SK-N-SH treated with all-trans-retinoic acid at 6 μM for 48 hours (cell line): ENCODE results near the gene SYK.

ENCODE experiments used
- ATAC-seq: fragments of 200-7000 bp; cut with Tn5 transposase; 3 replicates; pipeline ENCODE4 v1.9.1; 2020; ENCODE audit warnings: mild to moderate bottlenecking, moderate library complexity
- BACH2 ChIP-seq: fragments of 250-450 bp; sonication (Bioruptor Pico); IDR thresholded peaks from 2 replicates; pipeline ENCODE4 v1.9.0; 2021; ENCODE audit warnings: mild to moderate bottlenecking, borderline replicate concordance
- CREB5 ChIP-seq: fragments of 250-450 bp; sonication (Bioruptor Pico); IDR thresholded peaks from 2 replicates; pipeline ENCODE4 v1.5.1; 2020; ENCODE audit warnings: low read depth, mild to moderate bottlenecking, moderate library complexity
- CSRNP3 ChIP-seq: fragments of 250-450 bp; sonication (Bioruptor Pico); IDR thresholded peaks from 2 replicates; pipeline ENCODE4 v1.5.1; 2021; ENCODE audit warnings: mild to moderate bottlenecking, moderate library complexity
- ESRRG ChIP-seq: fragments of 250-450 bp; sonication (Bioruptor Pico); IDR thresholded peaks from 2 replicates; pipeline ENCODE4 v1.6.1; 2021; ENCODE audit warnings: mild to moderate bottlenecking
- GLIS3 ChIP-seq: fragments of 250-450 bp; sonication (Bioruptor Pico); IDR thresholded peaks from 2 replicates; pipeline ENCODE4 v1.5.0; 2020; ENCODE audit warnings: mild to moderate bottlenecking, moderate library complexity
- ISL1 ChIP-seq: fragments of 250-450 bp; sonication (Bioruptor Pico); IDR thresholded peaks from 2 replicates; pipeline ENCODE4 v2.1.2; 2022; ENCODE audit warnings: mild to moderate bottlenecking, moderate library complexity
- OSR1 ChIP-seq: fragments of 250-450 bp; sonication (Bioruptor Pico); IDR thresholded peaks from 2 replicates; pipeline ENCODE4 v1.8.0; 2022; ENCODE audit warnings: moderate library complexity, mild to moderate bottlenecking, inconsistent platforms
- PATZ1 ChIP-seq: fragments of 250-450 bp; sonication (Bioruptor Pico); IDR thresholded peaks from 2 replicates; pipeline ENCODE4 v1.8.0; 2020; ENCODE audit warnings: mild to moderate bottlenecking, moderate library complexity, borderline replicate concordance
- POU6F1 ChIP-seq: fragments of 250-450 bp; sonication (Bioruptor Pico); IDR thresholded peaks from 2 replicates; pipeline ENCODE4 v1.8.0; 2021; ENCODE audit warnings: low read depth, mild to moderate bottlenecking, moderate library complexity, borderline replicate concordance
- PPARA ChIP-seq: fragments of 250-450 bp; sonication (Bioruptor Pico); IDR thresholded peaks from 2 replicates; pipeline ENCODE4 v1.5.0; 2020; ENCODE audit warnings: mild to moderate bottlenecking, borderline replicate concordance
- RARB ChIP-seq: fragments of 250-450 bp; sonication (Bioruptor Pico); IDR thresholded peaks from 2 replicates; pipeline ENCODE4 v1.8.0; 2021; ENCODE audit warnings: mild to moderate bottlenecking, moderate library complexity
- SNAI2 ChIP-seq: fragments of 250-450 bp; sonication (Bioruptor Pico); IDR thresholded peaks from 2 replicates; pipeline ENCODE4 v1.5.0; 2020; ENCODE audit warnings: mild to moderate bottlenecking, moderate library complexity
- TCF4 ChIP-seq: fragments of 250-450 bp; sonication (Bioruptor Pico); IDR thresholded peaks from 2 replicates; pipeline ENCODE4 v1.8.0; 2021; ENCODE audit warnings: mild to moderate bottlenecking, moderate library complexity, borderline replicate concordance
- TOX ChIP-seq: fragments of 250-450 bp; sonication (Bioruptor Pico); IDR thresholded peaks from 2 replicates; pipeline ENCODE4 v1.8.0; 2021; ENCODE audit warnings: mild to moderate bottlenecking, moderate library complexity, borderline replicate concordance
- TSHZ2 ChIP-seq: fragments of 250-450 bp; sonication (Bioruptor Pico); IDR thresholded peaks from 2 replicates; pipeline ENCODE4 v1.5.0; 2020; ENCODE audit warnings: mild to moderate bottlenecking, moderate library complexity
- ZC3H10 ChIP-seq: fragments of 250-450 bp; sonication (Bioruptor Pico); IDR thresholded peaks from 2 replicates; pipeline ENCODE4 v1.5.1; 2021; ENCODE audit warnings: mild to moderate bottlenecking, moderate library complexity
- ZFP3 ChIP-seq: fragments of 250-450 bp; sonication (Bioruptor Pico); IDR thresholded peaks from 2 replicates; pipeline ENCODE4 v1.5.0; 2020; ENCODE audit warnings: mild to moderate bottlenecking, moderate library complexity
- ZNF565 ChIP-seq: fragments of 450-650 bp; formaldehyde crosslinking; conservative IDR thresholded peaks from 2 replicates; pipeline ENCODE4 v1.5.0; 2020; ENCODE audit warnings: low read depth, mild to moderate bottlenecking, moderate library complexity
- ZNF70 ChIP-seq: fragments of 450-650 bp; formaldehyde crosslinking; IDR thresholded peaks from 2 replicates; pipeline ENCODE4 v1.5.0; 2020; ENCODE audit warnings: mild to moderate bottlenecking, moderate library complexity
- ZNF8 ChIP-seq: fragments of 450-650 bp; formaldehyde crosslinking; IDR thresholded peaks from 2 replicates; pipeline ENCODE4 v1.5.0; 2020; ENCODE audit warnings: mild to moderate bottlenecking, moderate library complexity

Gene SYK

GRCh38 chr9:90857855-90858254 lies 56.2 kb downstream of the SYK start:
- TF ChIP-seq ESRRG (CRISPR knock-in tag), result no peak
- no peak for TF ChIP-seq TOX (CRISPR knock-in tag)
- no peak for TF ChIP-seq RARB
- TF ChIP-seq ISL1 (CRISPR knock-in tag), result no peak
- no peak for ATAC-seq

GRCh38 chr9:90858457-90858901 lies 56.9 kb downstream of the SYK start:
- TF ChIP-seq PPARA, result no peak
- TF ChIP-seq PATZ1 (CRISPR knock-in tag), result no peak
- TF ChIP-seq ESRRG (CRISPR knock-in tag), result no peak
- no peak for TF ChIP-seq OSR1 (CRISPR knock-in tag)
- TF ChIP-seq TCF4, result no peak
- no peak for TF ChIP-seq SNAI2
- TF ChIP-seq CREB5 (CRISPR knock-in tag), result no peak
- TF ChIP-seq RARB, result no peak
- TF ChIP-seq ZC3H10 (CRISPR knock-in tag), result no peak
- no peak for TF ChIP-seq GLIS3
- TF ChIP-seq ZFP3 (CRISPR knock-in tag), result no peak
- TF ChIP-seq ZNF70 (CRISPR knock-in tag), result no peak
- no peak for TF ChIP-seq CSRNP3
- no peak for TF ChIP-seq ZNF565 (CRISPR knock-in tag)
- no peak for TF ChIP-seq POU6F1
- TF ChIP-seq, all 23 proteins: peak for 0
- no peak for ATAC-seq

GRCh38 chr9:90860382-90860781 lies 58.8 kb downstream of the SYK start:
- no peak for TF ChIP-seq CREB5 (CRISPR knock-in tag)
- TF ChIP-seq ZNF8 (CRISPR knock-in tag), result no peak
- no peak for TF ChIP-seq TSHZ2 (CRISPR knock-in tag)
- no peak for TF ChIP-seq BACH2 (CRISPR knock-in tag)
- TF ChIP-seq OSR1 (CRISPR knock-in tag), result no peak
- no peak for TF ChIP-seq TCF4
- TF ChIP-seq SNAI2, result no peak
- TF ChIP-seq PATZ1 (CRISPR knock-in tag), result no peak
- TF ChIP-seq, all 23 proteins: peak for 0
- no peak for ATAC-seq
